ENCODE data around the gene KCMF1.

DNA sequence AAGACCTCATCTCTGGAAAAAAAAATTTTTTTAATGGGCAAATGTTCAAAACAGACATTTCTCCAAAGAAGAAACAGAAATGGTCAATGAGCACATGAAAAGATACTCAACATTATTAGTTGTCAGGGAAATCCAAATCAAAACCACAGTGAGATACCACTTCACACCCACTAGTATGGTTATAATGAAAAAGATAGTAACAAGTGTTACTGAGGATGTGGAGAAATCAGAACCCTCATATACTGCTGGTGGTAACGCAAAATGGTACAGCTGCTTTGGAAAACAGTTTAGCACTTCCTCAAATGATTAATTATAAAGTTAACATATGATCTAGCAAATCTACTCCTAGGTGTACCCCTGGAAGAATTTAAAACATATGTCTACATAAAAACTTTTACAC lies 133.3 kb downstream of the KCMF1 start:
- TF ChIP-seq, protein P1, sequence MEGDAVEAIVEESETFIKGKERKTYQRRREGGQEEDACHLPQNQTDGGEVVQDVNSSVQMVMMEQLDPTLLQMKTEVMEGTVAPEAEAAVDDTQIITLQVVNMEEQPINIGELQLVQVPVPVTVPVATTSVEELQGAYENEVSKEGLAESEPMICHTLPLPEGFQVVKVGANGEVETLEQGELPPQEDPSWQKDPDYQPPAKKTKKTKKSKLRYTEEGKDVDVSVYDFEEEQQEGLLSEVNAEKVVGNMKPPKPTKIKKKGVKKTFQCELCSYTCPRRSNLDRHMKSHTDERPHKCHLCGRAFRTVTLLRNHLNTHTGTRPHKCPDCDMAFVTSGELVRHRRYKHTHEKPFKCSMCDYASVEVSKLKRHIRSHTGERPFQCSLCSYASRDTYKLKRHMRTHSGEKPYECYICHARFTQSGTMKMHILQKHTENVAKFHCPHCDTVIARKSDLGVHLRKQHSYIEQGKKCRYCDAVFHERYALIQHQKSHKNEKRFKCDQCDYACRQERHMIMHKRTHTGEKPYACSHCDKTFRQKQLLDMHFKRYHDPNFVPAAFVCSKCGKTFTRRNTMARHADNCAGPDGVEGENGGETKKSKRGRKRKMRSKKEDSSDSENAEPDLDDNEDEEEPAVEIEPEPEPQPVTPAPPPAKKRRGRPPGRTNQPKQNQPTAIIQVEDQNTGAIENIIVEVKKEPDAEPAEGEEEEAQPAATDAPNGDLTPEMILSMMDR (IDR thresholded peaks at IDR 0.05): no peak
- TF ChIP-seq POLR2A (IDR thresholded peaks at IDR 0.05): no peak
